Pulmonary artery endothelial cell (primary cell): ENCODE data around the gene U2AF1L4. TPM values are rescaled to one million over a fixed set of nuclear protein-coding genes. Genes with fewer than 3 reads are reported as not detected.

Experiments used
- DNase-seq: peaks from one replicate; pipeline ENCODE4 v3.0.0-alpha.2; 2011; ENCODE audit warnings: low read depth, low spot score
- total RNA-seq: library from RNA; depleted of rRNA; stranded (reverse); fragments of >200 nt; gene quantifications from 2 replicates; pipeline ENCODE4 v1.2.3, GENCODE V29; 2014

U2AF1L4 gene
- total RNA-seq, 1 donor from 2014 or later: 2.0 TPM

DNA sequence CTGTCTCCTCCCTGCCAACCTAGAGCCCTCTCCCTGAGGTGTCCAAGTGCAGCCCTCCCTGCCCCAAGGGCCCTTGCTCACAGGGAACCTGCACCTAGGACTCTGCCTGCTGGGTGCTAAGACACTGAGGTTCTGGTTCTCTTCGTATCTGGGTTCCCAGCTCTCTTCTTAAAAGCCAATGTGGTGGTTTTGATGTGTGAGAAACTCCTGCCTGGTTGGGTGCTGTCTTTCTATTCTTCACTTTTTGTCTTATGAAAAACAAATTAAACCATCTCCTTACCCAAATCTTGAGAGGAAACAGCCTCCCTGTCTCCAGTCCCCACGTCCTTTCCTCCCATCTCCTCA lies 31.7 kb downstream of the U2AF1L4 start:
- DNase-seq: no peak

DNA sequence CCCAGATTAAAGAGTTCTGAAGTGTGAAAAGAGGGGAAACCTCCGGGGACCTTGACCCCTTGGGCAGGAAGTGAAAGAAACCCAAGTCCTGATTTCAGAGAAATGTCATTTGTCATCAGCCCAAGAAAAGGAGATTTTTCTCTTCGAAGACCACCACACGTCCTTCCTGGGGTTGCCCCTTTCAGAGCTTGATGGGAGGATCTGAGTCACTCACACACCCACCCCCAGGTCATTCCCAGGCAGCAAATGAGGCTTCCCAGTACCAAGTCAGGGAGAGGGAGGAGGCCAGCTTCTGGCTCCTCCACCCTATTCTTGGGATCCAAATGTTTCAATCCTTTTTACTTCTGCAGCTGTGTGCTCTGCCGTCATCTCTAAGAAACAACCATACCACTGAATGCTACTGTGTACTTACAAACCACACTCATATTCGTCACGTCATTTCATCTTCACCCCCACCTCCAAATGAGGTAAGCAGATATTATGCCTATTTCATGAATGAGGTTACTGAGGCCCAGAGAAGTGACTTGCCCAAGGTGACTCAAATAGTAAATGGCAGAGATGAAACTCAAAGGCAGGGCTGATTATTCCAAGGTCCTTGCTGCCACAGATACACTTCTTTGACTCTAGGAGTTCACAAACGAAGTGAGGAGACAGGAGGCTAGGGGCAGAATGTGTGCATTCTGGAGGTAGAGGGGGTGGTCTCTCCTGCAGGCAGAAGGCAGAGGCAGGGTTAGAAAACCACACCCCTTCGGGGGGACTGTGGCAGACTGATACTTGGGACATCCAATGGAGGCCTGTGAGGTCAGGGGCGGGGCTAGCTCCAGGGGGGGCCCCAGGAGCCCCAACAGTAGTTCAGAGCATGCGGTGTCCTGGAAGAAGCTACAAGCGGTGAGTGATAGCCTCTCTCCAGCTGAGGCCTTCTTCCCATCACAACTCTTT lies 32.4 kb downstream of the U2AF1L4 start:
- no peak for DNase-seq

DNA sequence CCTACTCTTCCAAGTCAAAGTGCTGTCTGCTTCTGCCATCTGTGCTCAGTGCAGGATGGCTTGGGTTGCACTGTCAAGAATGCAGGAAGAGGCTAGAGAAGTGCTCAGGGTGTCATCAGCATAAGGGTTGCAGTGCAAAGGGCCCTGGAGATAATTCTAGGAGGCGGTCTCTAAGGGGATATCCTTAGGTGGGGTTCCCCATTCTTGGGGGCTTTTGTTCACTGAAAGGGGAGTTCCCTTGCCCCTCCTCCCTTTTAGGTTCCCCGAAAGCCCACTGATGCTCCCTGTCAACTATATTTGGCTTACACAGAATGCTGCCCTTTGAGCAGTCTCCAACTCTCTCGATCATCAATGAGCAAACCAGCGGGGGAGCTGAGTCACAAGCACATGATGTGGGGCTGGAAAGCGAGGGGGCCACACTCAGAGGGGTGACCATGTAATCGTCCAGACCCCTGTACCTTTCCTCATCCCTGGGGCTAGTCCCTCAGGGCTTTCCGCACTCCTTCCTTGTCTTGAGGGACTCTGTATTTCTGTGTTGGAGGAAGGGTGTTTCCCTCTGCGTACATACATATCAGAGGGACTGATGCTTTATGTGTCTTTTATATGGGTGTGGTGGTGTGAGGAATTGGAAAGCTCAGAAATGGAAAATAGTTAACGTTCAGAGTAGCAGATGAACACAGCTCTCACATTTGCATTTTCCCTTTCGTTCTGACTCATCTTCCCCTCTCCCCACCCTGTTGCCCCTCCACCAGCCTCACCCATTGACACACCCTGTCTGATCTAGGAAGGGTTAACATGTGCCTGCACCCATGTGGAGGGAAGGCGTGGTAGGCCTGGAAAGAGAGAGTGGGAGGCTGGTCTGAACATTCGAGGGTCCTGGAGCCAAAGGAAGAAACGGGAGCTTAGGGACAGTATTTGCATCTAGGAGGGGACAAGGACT lies 34.2 kb downstream of the U2AF1L4 start:
- no peak for DNase-seq

DNA sequence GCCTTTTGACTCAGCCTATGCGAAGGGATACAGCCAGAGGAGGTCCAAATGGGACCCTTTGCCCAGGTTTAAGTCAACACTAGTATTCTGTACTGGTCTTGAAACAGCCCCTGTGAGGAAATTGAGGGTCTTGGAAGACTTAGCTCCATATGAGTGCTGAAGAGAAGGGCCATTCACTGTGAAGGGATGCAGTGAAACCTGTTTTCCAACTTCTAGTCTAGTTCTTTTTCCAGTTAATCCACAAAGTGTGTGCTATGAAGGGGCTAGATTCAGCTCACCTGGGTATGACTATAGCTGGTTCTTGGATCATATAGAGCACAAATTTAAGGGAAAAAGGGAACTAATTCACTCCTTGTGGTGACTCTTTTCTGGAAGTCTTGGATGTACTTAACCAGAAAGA lies 36.8 kb downstream of the U2AF1L4 start:
- no peak for DNase-seq

DNA sequence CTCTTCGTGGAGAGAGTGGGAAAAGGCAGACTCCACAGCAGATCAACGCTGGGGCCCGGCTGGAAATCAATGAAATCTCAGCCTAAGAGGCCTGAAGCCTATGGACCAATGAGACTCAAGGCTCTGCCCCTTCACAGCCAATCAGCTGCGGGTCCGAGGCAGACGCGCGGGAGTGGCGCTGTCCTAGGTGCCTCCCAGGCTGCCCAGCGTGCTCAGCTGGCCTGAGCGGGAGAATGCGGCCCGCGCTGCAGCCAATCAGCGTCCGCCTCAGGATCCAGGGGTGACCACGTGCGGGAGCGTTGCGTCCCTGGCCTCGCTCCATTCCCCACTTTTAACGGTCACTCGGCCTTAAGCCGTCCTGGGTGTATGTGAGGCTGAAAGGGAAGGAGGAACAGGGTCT lies 41.0 kb downstream of the U2AF1L4 start, which contains the start of gene ZBTB32:
Gene ZBTB32, plus strand, starts transcription at position 341 of the 400 bp plus-strand sequence. CDS start 10,069 bp downstream, outside the sequence.
- no peak for DNase-seq

DNA sequence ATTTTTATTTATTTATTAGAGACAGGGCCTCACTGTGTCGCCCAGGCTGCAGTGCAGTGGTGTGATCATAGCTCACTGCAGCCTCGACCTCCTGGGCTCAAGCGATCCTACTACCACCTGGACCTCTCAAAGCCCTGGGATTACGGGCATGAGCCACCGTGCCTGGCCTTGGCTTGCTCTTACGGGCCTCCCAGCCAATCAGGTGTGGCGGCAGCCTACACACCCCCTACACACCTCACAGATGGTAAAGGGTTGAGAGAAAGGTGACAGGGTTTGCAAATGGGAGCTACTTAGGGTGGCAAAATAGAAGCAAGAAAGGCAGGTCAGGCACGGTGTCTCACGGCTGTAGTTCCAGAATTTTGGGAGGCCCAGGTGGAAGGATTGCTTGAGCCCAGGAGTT lies 41.9 kb downstream of the U2AF1L4 start:
- DNase-seq: no peak

DNA sequence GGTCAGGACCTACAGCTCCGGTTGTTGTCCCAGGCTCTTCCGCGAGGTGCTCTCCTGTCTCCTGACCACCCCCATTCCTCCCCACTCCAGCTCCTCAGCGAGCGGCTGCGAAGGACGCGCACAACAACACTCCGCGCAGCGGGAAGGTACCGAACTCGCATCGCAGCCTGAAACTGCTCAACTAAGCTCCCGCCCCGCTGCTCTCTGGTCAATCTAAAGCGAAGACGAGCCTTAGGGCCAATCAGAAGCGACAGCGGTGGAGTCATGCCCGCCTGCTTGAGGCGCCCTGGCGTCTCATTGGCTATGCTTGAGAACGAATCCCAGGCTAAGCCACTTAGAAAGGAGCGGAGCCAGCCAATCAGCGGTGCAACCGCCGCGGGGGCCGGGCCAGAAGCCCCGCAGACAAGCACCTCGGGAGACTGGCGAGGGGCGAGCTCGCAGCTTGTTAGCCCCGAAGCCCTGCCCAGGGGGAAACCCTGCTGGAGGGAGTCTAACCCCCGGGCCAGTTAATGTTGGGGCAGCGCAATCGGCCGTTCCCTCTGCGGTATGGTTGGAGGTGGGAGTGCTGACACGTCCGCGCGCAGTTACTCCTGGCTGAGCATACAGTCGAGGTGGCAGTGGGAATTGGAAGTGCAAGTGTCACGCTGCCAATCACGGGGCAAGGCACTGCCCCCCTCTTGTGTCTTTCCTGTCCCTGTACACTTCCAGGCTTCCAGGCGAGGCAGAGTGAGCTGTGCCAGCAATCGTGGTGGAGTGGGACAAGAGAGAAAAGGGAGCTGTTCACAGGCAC lies 42.8 kb downstream of the U2AF1L4 start:
- peak; percentile 94 for DNase-seq

DNA sequence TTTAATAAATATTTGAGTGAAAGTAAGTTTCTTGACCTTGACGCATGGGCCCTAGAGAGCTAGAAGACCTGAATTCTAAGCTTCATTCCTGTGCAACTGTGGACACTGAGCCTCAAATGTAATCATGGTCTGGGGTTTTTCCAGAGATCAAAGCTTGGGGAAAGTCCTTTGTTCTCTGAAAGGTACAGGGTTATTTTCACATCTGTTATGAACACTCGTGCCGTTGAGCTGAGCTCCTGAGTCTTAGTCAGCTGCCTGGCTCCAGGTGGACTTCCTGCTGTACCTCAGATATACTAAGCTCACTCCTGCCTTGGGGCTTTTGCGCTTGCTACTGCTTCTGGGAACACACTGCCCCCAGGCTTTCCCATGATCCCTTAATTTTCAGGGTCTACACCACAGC lies 48.4 kb downstream of the U2AF1L4 start:
- no peak for DNase-seq

DNA sequence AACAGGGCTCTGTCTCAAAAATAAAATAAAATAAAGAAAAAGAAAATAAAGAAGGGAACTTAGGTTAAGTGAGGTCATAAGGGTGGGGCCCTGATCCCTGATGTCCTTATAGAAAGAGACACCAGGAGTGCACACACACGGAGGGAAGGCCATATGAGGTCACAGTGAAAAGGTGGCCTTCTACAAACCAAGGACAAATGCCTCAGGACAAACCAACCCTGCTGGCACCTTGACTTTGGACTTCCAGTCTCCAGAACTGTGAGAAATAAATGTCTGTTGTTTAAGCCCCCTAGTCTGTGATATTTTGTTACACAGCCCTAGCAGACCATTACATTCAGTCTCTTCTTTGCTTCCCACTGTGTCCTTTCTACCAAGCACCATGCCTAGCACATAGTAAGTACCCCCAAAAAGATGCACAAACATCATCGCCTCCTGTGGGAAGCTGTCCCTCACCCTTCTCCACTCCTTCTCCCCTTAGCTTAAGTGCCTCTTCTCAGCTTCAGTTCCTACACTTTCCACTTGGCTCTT lies 49.3 kb downstream of the U2AF1L4 start:
- DNase-seq: no peak

DNA sequence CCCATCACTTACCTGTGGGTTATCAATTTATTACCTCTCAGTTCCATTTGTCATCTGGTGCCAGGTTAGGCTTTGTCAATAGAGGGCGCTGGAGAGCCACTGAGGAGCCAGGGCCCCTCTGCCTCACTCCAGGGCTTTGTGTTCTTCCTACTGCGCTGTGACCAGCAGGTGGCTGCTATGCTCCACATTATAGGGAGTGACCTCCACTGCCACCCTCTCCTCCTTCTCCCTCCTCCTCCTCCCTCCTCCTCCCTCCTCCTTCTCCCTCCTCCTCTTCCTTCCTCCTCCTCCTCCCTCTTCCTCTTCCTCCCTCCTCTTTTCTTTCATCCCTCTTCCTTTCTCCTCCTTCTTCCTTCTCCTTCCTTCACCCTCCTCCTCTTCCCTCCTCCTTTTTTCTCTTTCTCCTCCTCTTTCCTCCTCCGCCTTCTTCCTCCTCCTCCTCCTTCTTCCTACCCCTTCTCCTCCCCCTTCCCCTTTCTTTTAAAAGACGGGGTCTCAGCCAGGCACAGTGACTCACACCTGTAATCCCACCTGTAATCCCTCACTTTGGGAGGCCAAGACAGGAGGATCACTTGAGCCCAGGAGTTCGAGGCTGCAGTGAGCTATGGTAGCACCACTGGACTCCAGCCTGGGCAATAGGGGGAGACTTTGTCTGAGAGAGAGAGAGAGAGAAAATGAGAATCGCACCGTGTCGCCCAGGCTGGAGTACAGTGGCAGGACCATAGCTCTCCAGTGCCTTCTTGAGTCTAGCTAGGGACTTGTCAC lies 51.2 kb downstream of the U2AF1L4 start:
- peak; percentile 47 for DNase-seq

DNA sequence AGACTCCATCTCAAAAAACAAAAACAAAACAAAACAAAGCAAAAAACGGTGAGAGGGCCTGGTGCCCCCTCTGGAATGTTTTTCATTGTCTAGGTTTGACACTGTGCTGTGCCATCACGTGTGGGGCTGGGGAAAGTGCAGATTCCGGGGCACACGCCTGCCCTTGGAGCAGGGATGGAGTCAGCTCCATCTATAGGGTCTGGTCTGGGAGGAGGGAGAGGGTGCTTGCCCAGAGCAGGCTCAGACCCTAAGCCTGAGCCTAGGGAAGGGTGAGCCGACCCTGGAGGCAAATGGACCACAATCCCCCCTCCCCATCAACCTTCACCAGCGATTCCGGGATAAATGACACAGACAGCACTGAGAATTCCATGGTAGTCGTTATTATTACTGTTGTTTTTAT lies 51.8 kb downstream of the U2AF1L4 start:
- DNase-seq: no peak

Other genes starting within 250 kb of the U2AF1L4 start
- not detected in 2 replicates for gene DMKN, start 231.8 kb downstream of the U2AF1L4 start, total RNA-seq
- gene SBSN, start 217.1 kb downstream of the U2AF1L4 start, total RNA-seq: not detected in 2 replicates
- gene GAPDHS, start 212.0 kb downstream of the U2AF1L4 start, total RNA-seq: not detected in 2 replicates
- 74.1 and 78.8 TPM in 2 replicates for gene TMEM147, start 199.8 kb downstream of the U2AF1L4 start, total RNA-seq
- not detected in 2 replicates for gene ATP4A, start 181.8 kb downstream of the U2AF1L4 start, total RNA-seq
- gene PMIS2, start 159.2 kb downstream of the U2AF1L4 start, total RNA-seq: not detected in 2 replicates
- gene HAUS5, start 132.7 kb downstream of the U2AF1L4 start, total RNA-seq: 9.1 and 9.4 TPM in 2 replicates
- 48.2 and 51.7 TPM in 2 replicates for gene RBM42, start 116.4 kb downstream of the U2AF1L4 start, total RNA-seq
- 0.11 and 0.46 TPM in 2 replicates for gene ETV2, start 103.7 kb downstream of the U2AF1L4 start, total RNA-seq
- gene COX6B1, start 97.1 kb downstream of the U2AF1L4 start, total RNA-seq: 181 and 348 TPM in 2 replicates
- gene UPK1A, start 78.9 kb downstream of the U2AF1L4 start, total RNA-seq: not detected in 2 replicates
- gene ZBTB32, start 40.9 kb downstream of the U2AF1L4 start, total RNA-seq: not detected in 2 replicates
- gene KMT2B, start 27.4 kb downstream of the U2AF1L4 start, total RNA-seq: 4.4 and 5.4 TPM in 2 replicates
- 1.2 and 1.8 TPM in 2 replicates for gene IGFLR1, start 3.0 kb downstream of the U2AF1L4 start, total RNA-seq
- 16.3 and 17.7 TPM in 2 replicates for gene PSENEN, start 233 bp upstream of the U2AF1L4 start, total RNA-seq
- gene LIN37, start 3.2 kb upstream of the U2AF1L4 start, total RNA-seq: 5.5 and 7.2 TPM in 2 replicates
- 0.20 and 0.67 TPM in 2 replicates for gene HSPB6, start 11.6 kb upstream of the U2AF1L4 start, total RNA-seq
- gene PROSER3, start 12.8 kb upstream of the U2AF1L4 start, total RNA-seq: 3.3 and 3.8 TPM in 2 replicates
- gene ARHGAP33, start 30.1 kb upstream of the U2AF1L4 start, total RNA-seq: 2.6 and 2.7 TPM in 2 replicates
- not detected in 2 replicates for gene PRODH2, start 67.4 kb upstream of the U2AF1L4 start, total RNA-seq
- not detected in 2 replicates for gene NPHS1, start 107.1 kb upstream of the U2AF1L4 start, total RNA-seq
- gene KIRREL2, start 111.5 kb upstream of the U2AF1L4 start, total RNA-seq: 0.04 TPM in 1 of 2 replicates, not detected in the other
- 2.4 and 4.0 TPM in 2 replicates for gene APLP1, start 123.2 kb upstream of the U2AF1L4 start, total RNA-seq
- gene NFKBID, start 155.1 kb upstream of the U2AF1L4 start, total RNA-seq: 2.0 and 3.4 TPM in 2 replicates
- not detected in 2 replicates for gene HCST, start 157.1 kb upstream of the U2AF1L4 start, total RNA-seq
- gene TYROBP, start 162.9 kb upstream of the U2AF1L4 start, total RNA-seq: not detected in 2 replicates
- gene LRFN3, start 191.0 kb upstream of the U2AF1L4 start, total RNA-seq: 2.6 and 3.0 TPM in 2 replicates
- 7.4 and 11.3 TPM in 2 replicates for gene SDHAF1, start 249.8 kb upstream of the U2AF1L4 start, total RNA-seq